ENCODE measurements around the gene HLF. TPM values are rescaled to one million over a fixed set of nuclear protein-coding genes. Genes with fewer than 3 reads are reported as not detected.

The HLF gene
- total RNA-seq, 1 experiment from 2014 or later, result not detected

DNA sequence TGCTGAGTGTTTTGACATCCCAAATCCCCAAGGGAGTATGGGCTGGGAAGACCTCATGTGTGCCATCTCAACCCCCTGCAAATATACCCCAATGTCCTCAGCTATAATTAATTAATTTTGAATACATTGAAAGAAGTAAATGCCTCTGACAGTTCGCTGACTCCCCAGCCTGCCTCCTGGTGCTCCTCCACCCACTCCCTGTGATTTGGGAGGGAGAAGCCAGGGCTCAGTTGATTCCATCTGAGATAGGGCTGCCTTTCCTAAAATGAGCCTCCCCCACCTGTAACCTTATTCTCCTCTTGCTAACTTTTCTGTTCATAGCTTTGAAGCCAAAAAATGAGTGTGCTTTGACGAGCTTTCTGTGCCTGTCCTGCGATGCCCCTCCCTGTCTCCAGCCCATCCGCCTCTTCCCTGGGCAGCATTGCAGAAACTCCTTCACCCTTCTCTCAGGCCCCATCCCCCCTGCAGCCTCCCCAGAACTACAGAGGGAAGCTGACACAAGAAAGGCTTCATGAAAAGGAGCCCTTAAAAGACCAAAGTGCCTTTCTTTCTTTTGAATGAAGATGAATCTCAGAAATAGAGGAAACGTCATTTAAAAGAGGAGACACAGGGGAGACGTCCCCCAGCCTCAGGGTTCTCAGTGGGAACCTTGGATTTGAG, 70.3 kb downstream of the HLF start:
- H3K4me2 ChIP-seq, result no peak overlapping the region
- ChIA-PET POLR2A (ENCODE audit: unreplicated experiment) (no interaction called here), CTCF (no interaction called here)
- H3K4me3 ChIP-seq, result no peak overlapping the region
- no peaks in the 10 kb centered on the region for H3K9me2 ChIP-seq (ENCODE audit: insufficient read depth)
- BruUV-seq (replicated peaks), result no TSS peak
- H3K79me2 ChIP-seq (ENCODE audit: low read depth), result no peaks in the 10 kb centered on the region
- TF ChIP-seq EZH2 (IDR thresholded peaks at IDR 0.05; ENCODE audit: low read depth), result no peak
- TF ChIP-seq, protein P1, sequence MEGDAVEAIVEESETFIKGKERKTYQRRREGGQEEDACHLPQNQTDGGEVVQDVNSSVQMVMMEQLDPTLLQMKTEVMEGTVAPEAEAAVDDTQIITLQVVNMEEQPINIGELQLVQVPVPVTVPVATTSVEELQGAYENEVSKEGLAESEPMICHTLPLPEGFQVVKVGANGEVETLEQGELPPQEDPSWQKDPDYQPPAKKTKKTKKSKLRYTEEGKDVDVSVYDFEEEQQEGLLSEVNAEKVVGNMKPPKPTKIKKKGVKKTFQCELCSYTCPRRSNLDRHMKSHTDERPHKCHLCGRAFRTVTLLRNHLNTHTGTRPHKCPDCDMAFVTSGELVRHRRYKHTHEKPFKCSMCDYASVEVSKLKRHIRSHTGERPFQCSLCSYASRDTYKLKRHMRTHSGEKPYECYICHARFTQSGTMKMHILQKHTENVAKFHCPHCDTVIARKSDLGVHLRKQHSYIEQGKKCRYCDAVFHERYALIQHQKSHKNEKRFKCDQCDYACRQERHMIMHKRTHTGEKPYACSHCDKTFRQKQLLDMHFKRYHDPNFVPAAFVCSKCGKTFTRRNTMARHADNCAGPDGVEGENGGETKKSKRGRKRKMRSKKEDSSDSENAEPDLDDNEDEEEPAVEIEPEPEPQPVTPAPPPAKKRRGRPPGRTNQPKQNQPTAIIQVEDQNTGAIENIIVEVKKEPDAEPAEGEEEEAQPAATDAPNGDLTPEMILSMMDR (conservative IDR thresholded peaks at IDR 0.05), result no peak
- peaks cover 10% of the 10 kb centered on the region for H3K27me3 ChIP-seq (ENCODE audit: insufficient read depth, low read depth)
- no peak overlapping the region for H2AFZ ChIP-seq
- intact Hi-C loops (cut with micrococcal nuclease; ENCODE audit: unreplicated experiment), result no loop called here
- no peak overlapping the region for H3K27ac ChIP-seq
- DNase-seq, result no peak
- H4K20me1 ChIP-seq (ENCODE audit: insufficient read depth), result no peaks in the 10 kb centered on the region
- H3K36me3 ChIP-seq (ENCODE audit: low read depth), result no peaks in the 10 kb centered on the region
- H3K4me1 ChIP-seq (replicated peaks; ENCODE audit: insufficient read depth), result peaks cover 11% of the 10 kb centered on the region
- no peaks in the 10 kb centered on the region for H3F3A ChIP-seq (ENCODE audit: insufficient read depth, low read depth)
- no peaks in the 10 kb centered on the region for H3K9me3 ChIP-seq (ENCODE audit: insufficient read depth, low read depth)

DNA sequence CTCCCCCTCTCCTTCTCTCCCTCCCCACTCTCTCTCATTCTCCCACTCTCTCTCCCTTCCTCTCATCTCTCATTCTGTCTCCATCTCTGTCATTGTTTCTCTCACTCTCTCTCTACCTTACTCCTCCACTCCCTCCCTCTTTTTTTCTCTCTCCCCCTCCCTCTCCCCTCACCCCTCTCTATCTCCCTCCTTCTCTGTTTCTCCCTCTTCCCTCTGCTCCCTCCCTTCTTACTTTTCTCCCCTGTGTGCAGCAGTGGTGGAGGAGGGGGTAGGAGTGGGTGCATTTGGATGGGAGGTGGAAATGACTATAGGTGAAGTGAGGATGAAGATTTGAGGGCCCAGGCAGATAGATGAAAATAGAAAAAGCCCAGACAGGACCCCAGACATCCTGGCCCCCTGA, 70.9 kb downstream of the HLF start:
- no peaks in the 10 kb centered on the region for H3K9me2 ChIP-seq (ENCODE audit: insufficient read depth)
- H3K4me2 ChIP-seq, result no peak overlapping the region
- no peak for DNase-seq
- no peaks in the 10 kb centered on the region for H3K79me2 ChIP-seq (ENCODE audit: low read depth)
- no peaks in the 10 kb centered on the region for H3K36me3 ChIP-seq (ENCODE audit: low read depth)
- CTCF ChIA-PET, result no interaction called here
- peaks cover 16% of the 10 kb centered on the region for H3K27me3 ChIP-seq (ENCODE audit: insufficient read depth, low read depth)
- H2AFZ ChIP-seq, result no peak overlapping the region
- H3K27ac ChIP-seq, result no peak overlapping the region
- no peaks in the 10 kb centered on the region for H3K9me3 ChIP-seq (ENCODE audit: insufficient read depth, low read depth)
- intact Hi-C loops (cut with micrococcal nuclease; ENCODE audit: unreplicated experiment), result no loop called here
- POLR2A ChIA-PET (ENCODE audit: unreplicated experiment), result no interaction called here
- no peaks in the 10 kb centered on the region for H3F3A ChIP-seq (ENCODE audit: insufficient read depth, low read depth)
- H3K4me1 ChIP-seq (replicated peaks; ENCODE audit: insufficient read depth), result peaks cover 11% of the 10 kb centered on the region
- TF ChIP-seq, protein P1 (conservative IDR thresholded peaks at IDR 0.05), result no peak
- TF ChIP-seq EZH2 (IDR thresholded peaks at IDR 0.05; ENCODE audit: low read depth), result no peak
- BruUV-seq (replicated peaks), result no TSS peak
- no peaks in the 10 kb centered on the region for H4K20me1 ChIP-seq (ENCODE audit: insufficient read depth)
- no peak overlapping the region for H3K4me3 ChIP-seq

DNA sequence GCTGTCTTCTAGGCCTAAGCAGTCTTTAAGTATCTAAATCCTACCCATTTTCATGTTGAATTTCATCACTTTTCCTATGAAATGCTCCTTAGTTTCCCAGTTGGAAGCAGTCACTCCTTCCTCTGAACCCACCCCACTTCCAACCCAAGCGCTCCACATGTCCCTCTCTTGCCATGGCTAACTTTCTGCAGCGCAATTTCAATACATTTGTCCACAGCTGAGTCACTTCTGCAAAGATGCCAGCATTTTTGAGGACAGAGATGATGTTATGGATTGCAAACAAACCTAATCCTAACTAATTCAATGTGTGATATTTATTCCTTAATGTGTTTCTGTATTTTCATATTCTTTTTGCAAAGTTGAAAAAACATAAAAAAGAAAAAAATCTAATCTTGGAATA, 71.7 kb downstream of the HLF start:
- Histone ChIP-seq H3K4me2 (no peak overlapping the region), H2AFZ (no peak overlapping the region), H3K27ac (no peak overlapping the region), H3K4me3 (no peak overlapping the region), H3K4me1 (replicated peaks; ENCODE audit: insufficient read depth) (peaks cover 11% of the 10 kb centered on the region), H3K27me3 (ENCODE audit: insufficient read depth, low read depth) (peaks cover 19% of the 10 kb centered on the region), H3K9me2 (ENCODE audit: insufficient read depth) (no peaks in the 10 kb centered on the region), H3K79me2 (ENCODE audit: low read depth) (no peaks in the 10 kb centered on the region), H4K20me1 (ENCODE audit: insufficient read depth) (no peaks in the 10 kb centered on the region), H3K36me3 (ENCODE audit: low read depth) (no peaks in the 10 kb centered on the region), H3K9me3 (ENCODE audit: insufficient read depth, low read depth) (no peaks in the 10 kb centered on the region), H3F3A (ENCODE audit: insufficient read depth, low read depth) (no peaks in the 10 kb centered on the region)
- TF ChIP-seq, protein P1 (conservative IDR thresholded peaks at IDR 0.05), result no peak
- no peak for TF ChIP-seq EZH2 (IDR thresholded peaks at IDR 0.05; ENCODE audit: low read depth)
- ChIA-PET POLR2A (ENCODE audit: unreplicated experiment) (no interaction called here), CTCF (no interaction called here)
- BruUV-seq (replicated peaks), result no TSS peak
- no peak for DNase-seq
- intact Hi-C loops (cut with micrococcal nuclease; ENCODE audit: unreplicated experiment), result no loop called here

All from PC-9 (cell line).